C4-2B (cell line): Measurements from ENCODE around the gene WDR62.
A peak's percentile ranks its signal among the peaks of the same experiment; 100 is the strongest.

Source experiments
- H3K27ac ChIP-seq: fragments of 450-650 bp; 2 replicates; pipeline ENCODE4 v1.5.1; 2017
- CTCF ChIP-seq: fragments of 450-650 bp; conservative IDR thresholded peaks from 2 replicates; pipeline ENCODE4 v1.5.1; 2017; ENCODE audit warnings: mild to moderate bottlenecking
- ZFX ChIP-seq: fragments of 450-650 bp; IDR thresholded peaks from 2 replicates; pipeline ENCODE4 v1.6.1; 2017

The WDR62 gene

GRCh38 chr19:36141039-36141927 lies 86.6 kb downstream of the WDR62 start:
- TF ChIP-seq ZFX (no peak), CTCF (no peak)
- H3K27ac ChIP-seq, result peak overlapping the region; percentile 96

- TF ChIP-seq CTCF, result no peak
- TF ChIP-seq ZFX, result no peak
- no peak overlapping the region for H3K27ac ChIP-seq
Observed at GRCh38 chr19:36142046-36142445, 87.3 kb downstream of the WDR62 start.

- TF ChIP-seq CTCF, result no peak
- no peak for TF ChIP-seq ZFX
Observed at GRCh38 chr19:36142496-36142895, 87.8 kb downstream of the WDR62 start.

GRCh38 chr19:36144624-36145023 lies 89.9 kb downstream of the WDR62 start:
- no peak overlapping the region for H3K27ac ChIP-seq
- TF ChIP-seq ZFX (no peak), CTCF (no peak)

More at GRCh38 chr19:36142496-36142895, 87.8 kb downstream of the WDR62 start:
- no peak overlapping the region for H3K27ac ChIP-seq

- TF ChIP-seq ZFX (no peak), CTCF (no peak)
- H3K27ac ChIP-seq, result no peak overlapping the region
Observed at GRCh38 chr19:36149673-36150406, 95.1 kb downstream of the WDR62 start.

GRCh38 chr19:36150586-36150985 lies 95.9 kb downstream of the WDR62 start:
- no peak overlapping the region for H3K27ac ChIP-seq
- TF ChIP-seq ZFX, result no peak
- no peak for TF ChIP-seq CTCF
